Neural progenitor cell (in vitro differentiated cells): Measurements from ENCODE around the gene DDX59. TPM values are rescaled to one million over a fixed set of nuclear protein-coding genes. Genes with fewer than 3 reads are reported as not detected.

Experiments
- DNase-seq: peaks from one replicate; pipeline ENCODE4 v3.0.0-alpha.2; 2016; ENCODE audit warnings: low spot score
- H2AFZ ChIP-seq: fragments of 200-600 bp; sonication (generic); replicated peaks from 2 replicates; pipeline ENCODE4 v1.6.1; 2016; ENCODE audit warnings: antibody characterized with exemption
- H3F3A ChIP-seq: fragments of 200-600 bp; sonication (generic); 2 replicates; pipeline ENCODE4 v1.6.1; 2016; ENCODE audit warnings: antibody characterized with exemption, low read depth
- H3K27ac ChIP-seq: fragments of 200-600 bp; sonication (generic); 2 replicates; pipeline ENCODE4 v1.5.1; 2016; ENCODE audit warnings: mild to moderate bottlenecking
- H3K27me3 ChIP-seq: fragments of 200-600 bp; sonication (generic); 2 replicates; pipeline ENCODE4 v1.6.1; 2016; ENCODE audit warnings: mild to moderate bottlenecking, moderate library complexity
- H3K36me3 ChIP-seq: fragments of 200-600 bp; sonication (generic); 2 replicates; pipeline ENCODE4 v1.5.1; 2016
- H3K4me1 ChIP-seq: fragments of 200-600 bp; sonication (generic); 2 replicates; pipeline ENCODE4 v1.6.1; 2016; ENCODE audit warnings: mixed run types
- H3K4me2 ChIP-seq: fragments of 200-600 bp; sonication (generic); 2 replicates; pipeline ENCODE4 v1.6.1; 2016
- H3K4me3 ChIP-seq: fragments of 200-600 bp; sonication (generic); 2 replicates; pipeline ENCODE4 v1.5.1; 2016
- H3K79me2 ChIP-seq: fragments of 200-600 bp; sonication (generic); 2 replicates; pipeline ENCODE4 v1.6.1; 2016; ENCODE audit warnings: low read depth
- H3K9ac ChIP-seq: fragments of 200-600 bp; sonication (generic); 2 replicates; pipeline ENCODE4 v1.6.1; 2016
- H3K9me3 ChIP-seq: fragments of 200-600 bp; sonication (generic); 2 replicates; pipeline ENCODE4 v1.5.1; 2016; ENCODE audit warnings: low read depth
- H4K20me1 ChIP-seq: fragments of 200-600 bp; sonication (generic); 2 replicates; pipeline ENCODE4 v1.6.1; 2016; ENCODE audit warnings: low read depth
- H3K27ac Mint-ChIP-seq: 3 replicates; pipeline ENCODE4 v1.8.0; 2021; ENCODE audit warnings: mixed read lengths
- H3K27me3 Mint-ChIP-seq: 2 replicates; pipeline ENCODE4 v1.8.0; 2022; ENCODE audit warnings: low read depth, mild to moderate bottlenecking, inconsistent platforms, moderate library complexity, mixed read lengths; ENCODE audit not compliant: insufficient read depth
- H3K36me3 Mint-ChIP-seq: 3 replicates; pipeline ENCODE4 v1.8.0; 2021; ENCODE audit warnings: mixed read lengths
- H3K4me1 Mint-ChIP-seq: 3 replicates; pipeline ENCODE4 v1.8.0; 2021; ENCODE audit warnings: mixed read lengths
- H3K4me3 Mint-ChIP-seq: 3 replicates; pipeline ENCODE4 v1.8.0; 2021; ENCODE audit warnings: mild to moderate bottlenecking, moderate library complexity, mixed read lengths
- H3K9me3 Mint-ChIP-seq: 3 replicates; pipeline ENCODE4 v1.8.0; 2020; ENCODE audit warnings: mixed read lengths
- CTCF ChIP-seq: fragments of 200-600 bp; sonication (generic); IDR thresholded peaks from 2 replicates; pipeline ENCODE4 v1.5.1; 2017; ENCODE audit warnings: antibody characterized with exemption, mild to moderate bottlenecking
- EZH2 ChIP-seq: fragments of 200-600 bp; sonication (generic); IDR thresholded peaks from 2 replicates; pipeline ENCODE4 v1.6.1; 2017; ENCODE audit warnings: antibody characterized with exemption, mild to moderate bottlenecking, moderate library complexity
- EZH2phosphoT487 ChIP-seq: fragments of 200-600 bp; sonication (generic); IDR thresholded peaks from 2 replicates; pipeline ENCODE4 v1.6.1; 2017; ENCODE audit warnings: antibody characterized with exemption
- total RNA-seq: library from RNA; depleted of rRNA; stranded (reverse); fragments of >200 nt; gene quantifications from 2 replicates; pipeline ENCODE4 v1.2.3, GENCODE V29; 2015; ENCODE audit warnings: low replicate concordance

The DDX59 gene
- total RNA-seq, 1 donor from 2014 or later: 40.7 TPM

- H3K79me2 ChIP-seq: no peaks in the 10 kb centered on the region
- no peak overlapping the region for H3K9ac ChIP-seq
- Mint-ChIP-seq H3K27me3 (peaks cover 2% of the 10 kb centered on the region), H3K9me3 (peaks cover 3% of the 10 kb centered on the region), H3K36me3 (no peaks in the 10 kb centered on the region), H3K4me1 (peaks cover 2% of the 10 kb centered on the region), H3K4me3 (no peak overlapping the region), H3K27ac (no peak overlapping the region)
- H3K9me3 ChIP-seq: no peaks in the 10 kb centered on the region
- TF ChIP-seq EZH2 (no peak), CTCF (no peak), EZH2phosphoT487 (no peak)
- H2AFZ ChIP-seq: peak overlapping the region; percentile 28
- H3K27ac ChIP-seq: no peak overlapping the region
- H3K27me3 ChIP-seq: no peaks in the 10 kb centered on the region
- no peak for DNase-seq
- no peaks in the 10 kb centered on the region for H3K36me3 ChIP-seq
- no peak overlapping the region for H3K4me3 ChIP-seq
- H3K4me1 ChIP-seq: peaks cover 8% of the 10 kb centered on the region
- H4K20me1 ChIP-seq: no peaks in the 10 kb centered on the region
- no peak overlapping the region for H3K4me2 ChIP-seq
- H3F3A ChIP-seq: no peaks in the 10 kb centered on the region
Observed at GRCh38 chr1:200694738-200695137, 25.0 kb upstream of the DDX59 start.

- H3K4me3 ChIP-seq: no peak overlapping the region
- no peak overlapping the region for H3K27ac ChIP-seq
- Mint-ChIP-seq H3K4me1 (peaks cover 2% of the 10 kb centered on the region), H3K9me3 (no peaks in the 10 kb centered on the region), H3K4me3 (no peak overlapping the region), H3K27ac (no peak overlapping the region), H3K36me3 (no peaks in the 10 kb centered on the region), H3K27me3 (peaks cover 2% of the 10 kb centered on the region)
- H3K36me3 ChIP-seq: no peaks in the 10 kb centered on the region
- peaks cover 8% of the 10 kb centered on the region for H3K4me1 ChIP-seq
- H3K9ac ChIP-seq: no peak overlapping the region
- TF ChIP-seq CTCF: no peak
- H4K20me1 ChIP-seq: no peaks in the 10 kb centered on the region
- H3K4me2 ChIP-seq: no peak overlapping the region
- no peaks in the 10 kb centered on the region for H3K79me2 ChIP-seq
- H3F3A ChIP-seq: no peaks in the 10 kb centered on the region
- no peak for DNase-seq
- H2AFZ ChIP-seq: no peak overlapping the region
- H3K27me3 ChIP-seq: no peaks in the 10 kb centered on the region
- H3K9me3 ChIP-seq: no peaks in the 10 kb centered on the region
Observed at GRCh38 chr1:200693327-200693726, 23.6 kb upstream of the DDX59 start.

- H3K36me3 Mint-ChIP-seq: no peaks in the 10 kb centered on the region
- no peaks in the 10 kb centered on the region for H4K20me1 ChIP-seq
Observed at GRCh38 chr1:200692316-200692715, 22.6 kb upstream of the DDX59 start.

More at GRCh38 chr1:200692316-200692715, 22.6 kb upstream of the DDX59 start:
- no peaks in the 10 kb centered on the region for H3K27me3 ChIP-seq
- DNase-seq: no peak
- Mint-ChIP-seq H3K9me3 (no peaks in the 10 kb centered on the region), H3K27me3 (peaks cover 2% of the 10 kb centered on the region), H3K27ac (no peak overlapping the region), H3K4me3 (no peak overlapping the region), H3K4me1 (peaks cover 2% of the 10 kb centered on the region)
- H3K9ac ChIP-seq: no peak overlapping the region
- peak overlapping the region; percentile 44 for H2AFZ ChIP-seq
- H3K36me3 ChIP-seq: no peaks in the 10 kb centered on the region
- TF ChIP-seq EZH2phosphoT487 (no peak), CTCF (no peak), EZH2 (no peak)
- no peaks in the 10 kb centered on the region for H3K79me2 ChIP-seq
- H3K9me3 ChIP-seq: no peaks in the 10 kb centered on the region
- no peak overlapping the region for H3K4me2 ChIP-seq
- H3K27ac ChIP-seq: no peak overlapping the region
- H3F3A ChIP-seq: no peaks in the 10 kb centered on the region
- peaks cover 8% of the 10 kb centered on the region for H3K4me1 ChIP-seq
- H3K4me3 ChIP-seq: no peak overlapping the region
